ENCODE measurements around the gene CAT.

GRCh38 chr11:34495239-34495723 lies 56.5 kb downstream of the CAT start:
- TF ChIP-seq CTCF (IDR thresholded peaks at IDR 0.05) (no peak), POLR2A (IDR thresholded peaks at IDR 0.05) (no peak)
